NOMO-1 (cell line): ENCODE results near the gene WFDC5.
"Not testable (repeated sequence)": the region's sequence is repeated elsewhere in the genome, so short reads cannot be mapped to it uniquely, and the experiment has no call there.

Experiments used
- DNase-seq, 2 experiments: peaks; one replicate each; lab custom pipeline; 2025; ENCODE audit not compliant: unreplicated experiment in 2 of 2; lab: John Stamatoyannopoulos, UW

Gene WFDC5, protein sequence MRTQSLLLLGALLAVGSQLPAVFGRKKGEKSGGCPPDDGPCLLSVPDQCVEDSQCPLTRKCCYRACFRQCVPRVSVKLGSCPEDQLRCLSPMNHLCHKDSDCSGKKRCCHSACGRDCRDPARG

DNA sequence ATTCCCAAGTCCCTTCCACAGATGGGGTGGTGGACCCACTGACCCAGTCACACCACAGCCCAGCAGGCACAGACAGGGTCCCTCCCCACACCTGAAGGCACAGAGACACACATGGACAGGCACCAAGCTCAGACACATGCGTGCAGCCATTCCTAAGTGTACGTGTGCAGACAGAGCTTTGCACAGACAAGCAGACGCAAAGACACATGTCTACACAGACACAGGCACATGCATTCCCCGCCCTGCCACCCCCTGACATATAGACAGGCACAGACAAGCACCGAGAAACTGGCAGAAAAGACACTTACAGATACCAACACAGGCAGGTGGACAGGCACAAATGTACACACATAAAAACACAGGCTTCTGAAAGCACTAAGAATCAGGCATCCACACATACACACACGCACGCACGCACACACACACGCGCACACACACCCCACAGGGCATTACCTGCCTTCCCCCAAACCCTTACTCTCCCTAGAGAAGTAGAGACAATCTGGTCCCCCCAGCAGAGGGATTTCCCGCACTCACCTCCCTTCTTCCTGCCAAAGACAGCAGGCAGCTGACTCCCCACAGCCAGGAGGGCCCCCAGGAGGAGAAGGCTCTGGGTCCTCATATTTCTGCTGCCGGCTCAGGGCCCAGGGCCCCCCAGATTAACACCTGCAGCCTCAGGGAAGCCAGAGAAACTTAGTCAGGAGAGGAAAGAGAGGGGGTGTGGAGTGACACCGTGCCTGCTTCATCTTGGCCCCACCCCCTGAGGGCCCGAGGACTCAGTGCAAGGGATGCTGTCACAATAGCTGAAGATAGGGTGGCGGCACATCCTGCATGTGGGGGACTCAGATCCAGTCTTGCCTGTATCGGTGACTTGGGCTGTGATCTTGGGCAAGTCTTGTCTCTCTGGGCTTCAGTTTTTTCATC is at the start of gene WFDC5:
Gene WFDC5 (minus strand): TSS at position 710 of the 921 bp plus-strand sequence. CDS start 91 bp downstream, at position 619.
- DNase-seq, result no peak

GRCh38 chr20:45163083-45163803 is 48.3 kb upstream of the WFDC5 start:
- DNase-seq, result no peak

DNA sequence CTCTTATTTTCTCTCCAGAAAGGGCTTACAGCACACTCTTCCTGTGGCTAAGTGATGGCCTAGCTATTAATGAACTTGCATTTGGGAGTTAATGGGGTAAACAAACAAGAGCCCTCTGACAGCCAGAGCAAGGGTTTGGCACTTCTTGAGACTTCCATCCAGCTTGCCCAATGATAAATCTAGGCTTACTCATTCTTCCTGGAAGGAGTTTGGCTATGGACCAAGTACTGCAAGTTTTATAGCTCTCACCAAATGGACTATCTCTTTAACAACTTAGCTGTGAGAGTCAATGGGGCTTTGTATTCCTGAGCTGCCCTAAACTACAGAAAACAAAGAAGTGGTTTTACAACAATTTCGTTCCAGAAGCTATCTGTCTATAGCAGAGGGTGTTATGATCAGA is 43.0 kb upstream of the WFDC5 start:
- no peak for DNase-seq

- DNase-seq, result no peak
Observed at GRCh38 chr20:45156713-45157112, 41.7 kb upstream of the WFDC5 start.

GRCh38 chr20:45154794-45155193 is 39.8 kb upstream of the WFDC5 start:
- DNase-seq, result peak in 1 of 2 experiments; percentile 18

DNA sequence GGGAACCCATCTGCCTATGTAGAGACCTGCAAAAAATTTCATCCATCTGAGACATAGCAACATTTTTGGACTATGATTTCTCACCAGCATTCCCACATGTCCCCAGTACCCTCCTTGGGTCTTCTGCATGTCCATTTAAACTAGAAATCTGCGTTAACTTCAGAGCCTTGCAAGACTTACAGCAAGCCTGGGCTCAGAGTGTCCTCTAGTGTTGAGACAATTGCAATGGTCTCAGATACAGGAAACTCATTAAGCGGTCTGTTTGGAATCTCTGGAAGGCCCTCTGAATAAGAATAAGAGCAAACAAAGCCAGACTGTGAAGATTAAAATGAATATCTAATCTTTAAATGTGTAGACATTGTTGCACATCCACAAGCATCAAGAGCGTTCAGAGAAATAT is 39.2 kb upstream of the WFDC5 start:
- no peak for DNase-seq

DNA sequence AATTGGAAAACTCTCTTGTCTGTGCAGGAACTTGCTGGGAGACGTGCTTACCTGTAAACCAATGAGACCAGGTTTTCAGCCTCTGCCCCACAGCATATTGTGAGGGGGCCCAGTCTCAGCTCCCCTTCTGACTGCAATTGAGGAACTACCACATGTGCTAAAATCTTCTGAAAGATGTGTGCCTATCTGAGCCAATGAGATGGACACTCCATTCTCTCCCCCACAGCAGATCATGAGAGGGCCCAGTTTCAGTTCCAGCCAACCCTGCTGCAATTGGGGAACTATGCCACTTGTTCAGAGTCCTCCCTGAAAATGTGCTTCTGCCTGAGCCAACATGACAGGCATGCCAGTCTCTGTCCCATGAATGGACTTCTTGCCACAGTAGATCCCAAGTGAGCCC is 38.8 kb upstream of the WFDC5 start:
- DNase-seq, result peak; percentile 86 to 92

DNA sequence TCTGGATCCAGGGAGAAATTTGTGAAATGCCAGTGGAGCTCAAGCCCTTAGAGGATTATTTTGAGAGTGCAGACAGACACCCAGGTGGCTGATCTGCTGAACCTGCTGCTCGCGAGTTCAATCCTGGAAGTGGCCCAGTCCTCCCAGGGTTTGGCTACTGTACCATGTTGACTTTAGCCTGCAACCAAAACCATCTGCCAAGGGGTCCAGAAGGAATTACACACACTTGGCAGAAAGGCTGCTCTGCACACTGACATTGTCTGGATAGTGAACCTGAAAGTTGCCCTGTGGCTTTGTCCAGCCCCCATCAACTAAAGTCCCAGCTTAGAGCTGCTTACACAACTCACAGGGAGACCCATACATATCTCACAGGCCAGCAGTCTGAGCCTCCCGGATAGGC is 38.2 kb upstream of the WFDC5 start:
- no peak for DNase-seq

DNA sequence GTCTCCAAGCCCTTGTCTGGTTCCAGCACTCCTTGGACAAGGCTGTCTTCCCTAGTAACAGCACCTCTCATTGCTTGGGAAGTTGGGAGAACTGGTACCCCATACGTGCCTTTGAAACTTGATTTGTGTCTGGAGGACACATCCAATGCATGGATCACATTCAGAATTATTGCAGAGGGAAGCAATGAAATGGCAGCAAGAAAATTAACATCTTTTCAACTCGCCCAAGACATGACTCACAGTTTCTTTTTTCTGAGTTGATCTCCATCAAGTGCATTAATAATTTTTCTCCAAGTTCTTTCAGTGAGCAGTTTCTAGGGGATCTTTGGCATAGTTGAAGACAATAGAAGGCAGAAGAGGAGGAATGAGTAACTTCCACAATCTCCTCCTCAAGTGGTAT is 37.4 kb upstream of the WFDC5 start:
- no peak for DNase-seq

GRCh38 chr20:45149062-45149461 is 34.1 kb upstream of the WFDC5 start:
- DNase-seq, result no peak

DNA sequence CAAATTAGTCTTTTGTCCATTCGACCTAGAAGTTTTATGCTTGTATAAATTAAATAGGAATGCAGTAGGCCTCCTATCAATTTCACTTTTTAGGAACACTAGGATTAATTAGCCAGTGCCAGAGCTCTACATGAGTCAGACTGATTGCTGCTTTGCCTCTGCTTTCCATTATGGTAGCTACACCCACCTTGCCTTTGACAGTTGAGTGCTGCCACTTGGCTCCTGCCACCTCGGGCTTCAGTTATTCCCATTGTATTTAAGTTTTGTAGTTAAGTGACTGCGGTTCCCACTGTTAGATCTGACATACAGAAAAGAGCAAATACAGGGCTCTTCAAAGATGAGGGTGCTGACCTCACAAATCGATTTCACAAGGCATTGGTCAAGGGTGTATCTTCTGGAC is 25.9 kb upstream of the WFDC5 start:
- no peak for DNase-seq

DNA sequence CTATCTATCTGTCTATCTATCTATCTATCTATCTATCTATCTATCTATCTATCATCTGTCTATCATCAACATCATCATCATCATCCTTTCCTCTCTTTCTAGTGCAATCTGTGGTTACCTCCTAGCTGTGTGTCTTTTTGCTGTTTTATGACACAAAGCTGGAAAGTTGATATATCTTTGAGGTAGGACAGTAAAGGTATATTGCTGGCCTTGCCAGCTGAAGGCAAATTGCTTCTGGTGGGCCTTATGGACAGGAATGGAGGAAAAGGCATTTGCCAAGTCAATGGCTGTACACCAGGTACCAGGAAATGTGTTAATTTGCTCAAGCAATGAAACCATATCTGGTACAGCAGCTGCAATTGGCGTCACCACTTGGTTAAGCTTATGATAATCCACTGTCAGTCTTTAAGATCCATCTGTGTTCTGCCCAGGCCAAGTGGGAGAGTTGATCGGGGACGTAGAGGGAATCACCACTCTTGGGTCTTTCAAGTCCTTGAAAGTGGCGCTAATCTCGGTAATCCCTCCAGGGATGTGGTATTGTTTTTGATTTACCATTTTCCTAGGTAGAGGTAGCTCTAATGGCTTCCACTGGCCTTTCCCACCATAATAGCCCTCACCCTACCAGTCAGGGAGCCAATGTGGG is 24.9 kb upstream of the WFDC5 start:
- DNase-seq, result not testable (repeated sequence)

DNA sequence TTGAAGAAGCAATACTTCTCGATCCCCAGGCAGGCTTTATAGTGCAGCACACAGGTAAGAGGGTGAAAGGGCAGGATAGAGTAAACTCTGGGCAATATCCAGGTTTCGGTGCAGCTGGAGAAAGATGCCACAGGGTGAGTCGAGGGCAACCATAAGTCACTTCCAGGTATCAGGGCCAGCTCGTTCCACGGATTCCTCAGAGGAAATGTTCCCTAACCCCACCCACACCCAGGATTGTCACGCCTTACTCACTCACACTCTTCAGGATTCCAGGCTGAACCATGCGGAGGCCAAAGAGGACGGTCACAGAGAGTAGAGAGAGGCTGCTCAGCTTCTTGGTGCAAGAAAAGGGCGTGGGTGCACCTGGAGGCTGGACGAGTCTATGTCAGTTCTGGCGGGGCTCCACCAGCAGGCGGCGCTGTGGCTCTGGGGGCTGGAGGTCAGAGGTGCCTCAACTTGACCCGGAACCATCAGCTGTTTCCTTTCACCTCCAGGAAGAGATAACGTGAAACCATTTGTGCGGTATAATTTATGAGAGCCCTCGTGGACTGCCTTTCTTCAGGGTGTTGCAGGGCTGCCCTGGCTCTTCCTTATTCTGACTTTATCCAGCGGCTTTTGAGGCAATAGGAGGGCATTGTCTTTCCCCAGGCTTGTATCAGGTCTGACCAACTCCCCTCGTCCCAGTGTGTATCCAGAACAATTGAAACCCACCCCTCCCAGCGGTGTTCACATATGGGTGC is 23.8 kb upstream of the WFDC5 start:
- peak; percentile 35 to 57 for DNase-seq

DNA sequence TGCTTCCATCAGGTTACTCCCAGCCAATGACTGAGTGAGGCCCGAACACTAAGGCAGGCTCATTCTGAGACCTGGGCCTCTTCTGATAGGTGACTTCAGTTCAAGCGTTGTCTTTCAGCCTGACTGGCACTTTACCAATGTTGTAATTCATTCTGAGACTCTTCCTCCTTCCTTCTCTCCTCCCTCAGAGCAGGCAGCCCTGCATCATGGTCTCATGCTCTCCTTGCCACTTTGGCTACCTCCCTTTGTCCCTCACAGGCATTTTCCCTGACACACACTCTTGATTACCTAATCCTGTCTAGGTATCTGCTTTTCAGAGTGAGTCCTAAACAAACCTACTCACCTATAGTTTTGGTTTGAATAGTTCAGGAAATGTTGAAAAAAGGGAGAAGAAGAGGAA is 21.9 kb upstream of the WFDC5 start:
- DNase-seq, result no peak

- no peak for DNase-seq
Observed at GRCh38 chr20:45128099-45128498, 13.1 kb upstream of the WFDC5 start.

GRCh38 chr20:45124365-45124764 is 9.4 kb upstream of the WFDC5 start, which contains the start of gene WFDC12:
TSS of gene WFDC12 (minus strand) at chr20:45124465. CDS start at chr20:45124447, 18 bp downstream.
- no peak for DNase-seq

- no peak for DNase-seq
Observed at GRCh38 chr20:45121388-45121787, 6.4 kb upstream of the WFDC5 start.

GRCh38 chr20:45119556-45120266 is 4.7 kb upstream of the WFDC5 start:
- DNase-seq, result no peak

DNA sequence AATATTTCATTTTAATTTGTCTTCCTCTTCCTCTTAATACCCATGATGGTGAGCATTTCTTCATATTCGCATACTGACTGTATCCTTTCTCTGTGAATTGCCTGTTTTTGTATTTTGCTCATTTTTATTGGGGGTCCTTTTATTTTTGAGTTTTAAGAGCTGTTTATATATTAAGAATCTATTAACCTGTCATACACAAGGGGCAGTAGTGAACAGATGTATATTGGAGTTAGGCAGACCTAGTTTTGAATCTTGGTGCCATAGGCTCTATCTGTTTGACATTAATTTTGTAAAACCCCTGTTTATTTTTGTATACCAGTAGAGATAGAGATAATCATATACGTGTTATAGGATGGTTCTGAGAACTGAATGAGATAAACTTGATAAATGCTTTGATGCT is 3.1 kb upstream of the WFDC5 start:
- DNase-seq, result no peak

GRCh38 chr20:45117581-45117980 is 2.6 kb upstream of the WFDC5 start:
- DNase-seq, result no peak
